GM12878 (cell line): ENCODE data around the gene DLD. TPM values are rescaled to one million over a fixed set of nuclear protein-coding genes. Genes with fewer than 3 reads are reported as not detected.

Source experiments
- ATAC-seq: fragments of 200-7000 bp; cut with Tn5 transposase; 3 replicates; pipeline ENCODE4 v1.9.1; 2020; ENCODE audit warnings: mild to moderate bottlenecking, moderate library complexity
- BruUV-seq: library from RNA; stranded (reverse); fragments of 400-500 nt; replicated peaks from 2 replicates; lab custom pipeline; 2021; lab: Mats Ljungman, UMichigan
- CTCF ChIA-PET: fragments of 300-600 bp; sonication (Branson Sonifier 250); formaldehyde crosslinking; extraction: SDS; loops from one replicate; lab custom pipeline; 2021; ENCODE audit warnings: inconsistent platforms; lab: Yijun Ruan, JAX
- POLR2A ChIA-PET: fragments of 350-600 bp; formaldehyde crosslinking; extraction: SDS; loops from one replicate; lab custom pipeline; 2021; ENCODE audit warnings: inconsistent platforms; lab: Charles Lee
- RAD21 ChIA-PET: fragments of 300-600 bp; sonication (Branson Sonifier 250); formaldehyde crosslinking; loops from one replicate; lab custom pipeline; 2023; ENCODE audit warnings: antibody characterized with exemption; ENCODE audit not compliant: unreplicated experiment; lab: Charles Lee
- SMC1A ChIA-PET: fragments of 300-600 bp; sonication (Branson Sonifier 250); formaldehyde crosslinking; loops from one replicate; lab custom pipeline; 2023; ENCODE audit not compliant: unreplicated experiment, uncharacterized antibody; lab: Charles Lee
- DNase-seq: peaks from one replicate; pipeline ENCODE4 v3.0.0-alpha.2; 2011; ENCODE audit warnings: low read depth, low spot score
- FAIRE-seq: peaks from 3 replicates; lab custom pipeline; 2011; peaks lifted over from hg19 to GRCh38; lab: Jason Lieb, UNC
- H2AFZ ChIP-seq: 2 replicates; pipeline ENCODE4 v1.6.0; 2011; ENCODE audit warnings: low read depth, low read length, control low read depth; ENCODE audit not compliant: control insufficient read depth
- H3K27ac ChIP-seq: 2 replicates; pipeline ENCODE4 v1.5.1; 2011; ENCODE audit warnings: control low read depth; ENCODE audit not compliant: control insufficient read depth, insufficient read depth
- H3K27me3 ChIP-seq, 2 experiments: replicated peaks in 1 of 2; 2 replicates each; pipeline versions ENCODE4 v1.6.0 to v1.6.1; 2011; ENCODE audit warnings: low read length in 1 of 2; ENCODE audit not compliant: control insufficient read depth in 2 of 2, insufficient read depth in 2 of 2
- H3K36me3 ChIP-seq, 2 experiments: 2 replicates each; pipeline ENCODE4 v1.5.1; 2011; ENCODE audit warnings: low read length in 1 of 2; ENCODE audit not compliant: control insufficient read depth in 2 of 2, insufficient read depth in 2 of 2
- H3K4me1 ChIP-seq: 2 replicates; pipeline ENCODE4 v1.6.1; 2011; ENCODE audit warnings: mild to moderate bottlenecking, low read length, moderate library complexity, mixed read lengths; ENCODE audit not compliant: control insufficient read depth, insufficient read depth
- H3K4me2 ChIP-seq: 2 replicates; pipeline ENCODE4 v1.6.0; 2011; ENCODE audit warnings: control low read depth; ENCODE audit not compliant: control insufficient read depth, insufficient read depth
- H3K4me3 ChIP-seq: fragments of 200-600 bp; sonication (generic); 2 replicates; pipeline ENCODE4 v1.5.1; 2016
- H3K79me2 ChIP-seq: 2 replicates; pipeline ENCODE4 v1.6.0; 2011; ENCODE audit warnings: low read length; ENCODE audit not compliant: control insufficient read depth, insufficient read depth
- H3K9ac ChIP-seq: 2 replicates; pipeline ENCODE4 v1.8.0; 2011; ENCODE audit warnings: low read length, control low read depth, mixed read lengths; ENCODE audit not compliant: control insufficient read depth, insufficient read depth
- H3K9me3 ChIP-seq: replicated peaks from 3 replicates; pipeline ENCODE4 v1.5.1; 2011; ENCODE audit warnings: mild to moderate bottlenecking, low read length; ENCODE audit not compliant: control insufficient read depth, insufficient read depth
- H4K20me1 ChIP-seq: 2 replicates; pipeline ENCODE4 v1.6.0; 2011; ENCODE audit not compliant: control insufficient read depth, insufficient read depth
- ESRRA ChIP-seq: IDR thresholded peaks from 2 replicates; pipeline ENCODE4 v1.6.1; 2012; ENCODE audit warnings: mild to moderate bottlenecking, low read length, improper control_type of control experiment
- HDAC6 ChIP-seq: fragments of 200-600 bp; sonication (generic); IDR thresholded peaks from one replicate; pipeline ENCODE4 v1.8.0; 2017; ENCODE audit warnings: antibody characterized with exemption; ENCODE audit not compliant: unreplicated experiment
- IRF4 ChIP-seq: IDR thresholded peaks from 2 replicates; pipeline ENCODE4 v1.6.1; 2011; ENCODE audit warnings: low read depth, low read length
- MEF2B ChIP-seq: fragments of 450-650 bp; IDR thresholded peaks from 2 replicates; pipeline ENCODE4 v1.6.1; 2018; ENCODE audit warnings: mild to moderate bottlenecking, moderate library complexity; ENCODE audit not compliant: partially characterized antibody, poor library complexity, severe bottlenecking
- NFXL1 ChIP-seq: fragments of 450-650 bp; IDR thresholded peaks from 2 replicates; pipeline ENCODE4 v1.6.1; 2017; ENCODE audit warnings: antibody characterized with exemption, mild to moderate bottlenecking, borderline replicate concordance
- NR2C1 ChIP-seq: fragments of 450-650 bp; IDR thresholded peaks from 2 replicates; pipeline ENCODE4 v1.6.1; 2017; ENCODE audit warnings: antibody characterized with exemption, mild to moderate bottlenecking, moderate library complexity
- POLR2A ChIP-seq: IDR thresholded peaks from 2 replicates; pipeline ENCODE4 v1.6.1; 2011; ENCODE audit warnings: low read depth, mild to moderate bottlenecking, low read length
- ZZZ3 ChIP-seq: IDR thresholded peaks from 2 replicates; pipeline ENCODE4 v1.6.1; 2011; ENCODE audit warnings: low read depth; ENCODE audit not compliant: control insufficient read depth, insufficient read length
- WGBS: methylation state at CpG from one replicate; pipeline ENCODE4 v1.1.6; 2016; ENCODE audit warnings: low lambda C conversion rate; ENCODE audit not compliant: insufficient replicate concordance, insufficient coverage; ENCODE audit errors: missing lambda C conversion rate; 5-methylcytosine and 5-hydroxymethylcytosine counted together
- in situ Hi-C: fragments of 300-500 bp; cut with MboI; formaldehyde crosslinking; loops from 9 replicates; pipeline ENCODE4 v1.14.3; 2018; ENCODE audit warnings: mixed read lengths
- intact Hi-C: fragments of 100-400 bp; cut with micrococcal nuclease; formaldehyde crosslinking; loops from one replicate; pipeline ENCODE4 v1.14.2; 2022; ENCODE audit not compliant: unreplicated experiment
- polyA plus RNA-seq, 11 experiments: library from polyadenylated mRNA; depleted of rRNA in 4 of 11; unstranded in 6 of 11; stranded (reverse) in 5 of 11; fragments of >200 nt; fragmentation: Nextera tagmentation in 4 of 11; fragmentation: Illumina TruSeq in 1 of 11; extraction: Ambion mirVana in 4 of 11; extraction: Trizol in 1 of 11; gene quantifications; 1 replicate in 1 of 11; 2 replicates in 10 of 11; pipeline versions ENCODE4 v1.2.1 to v1.2.3, GENCODE V29; 2011 to 2016; ENCODE audit warnings: inconsistent platforms in 2 of 11, missing spikeins in 2 of 11, low read depth in 1 of 11
- total RNA-seq, 4 experiments: library from RNA; depleted of rRNA in 3 of 4; stranded (reverse); fragments of >200 nt in 3 of 4; fragmentation: Illumina TruSeq in 1 of 4; extraction: Trizol in 1 of 4; gene quantifications; 2 replicates each; pipeline versions ENCODE4 v1.2.1 to v1.2.3, GENCODE V29; 2013 to 2021

Gene DLD
- total and polyA plus RNA-seq, 10 of the 15 experiments (the other 5 are each of a cell fraction or from before 2014, with no cell fraction given), result 62.7 to 314 (median 161) TPM

GRCh38 chr7:107934991-107935770, 44.2 kb downstream of the DLD start:
- POLR2A ChIA-PET, result interaction anchor here (0.6 kb wide), 1 partner anchor 8 kb away, joined by 5 read pairs; no protein-coding TSS in a partner anchor
- intact Hi-C loops, result no loop called here

GRCh38 chr7:107936312-107936711, 45.3 kb downstream of the DLD start:
- POLR2A ChIA-PET, result no interaction called here
- H3K36me3 ChIP-seq, result peaks cover 0 to 3% of the 10 kb centered on the region in 2 experiments; a peak in 3 of 4 replicates
- DNase-seq (no peak), FAIRE-seq (no peak), ATAC-seq (no peak)
- SMC1A ChIA-PET, result no interaction called here
- no peaks in the 10 kb centered on the region for H3K4me1 ChIP-seq
- no peaks in the 10 kb centered on the region for H3K79me2 ChIP-seq
- no peak overlapping the region for H3K27ac ChIP-seq
- CTCF ChIA-PET, result interaction anchor here (0.7 kb wide), 1 partner anchor 170 kb away, joined by 3 read pairs; no protein-coding TSS in a partner anchor
- no peak overlapping the region for H3K4me3 ChIP-seq
- no peaks in the 10 kb centered on the region for H3K27me3 ChIP-seq
- in situ Hi-C loops, result no loop called here
- no peak overlapping the region for H3K4me2 ChIP-seq
- RAD21 ChIA-PET, result no interaction called here
- H3K9me3 ChIP-seq, result no peaks in the 10 kb centered on the region
- H2AFZ ChIP-seq, result no peak overlapping the region
- intact Hi-C loops, result no loop called here
- TF ChIP-seq NFXL1 (no peak), POLR2A (no peak), ESRRA (no peak)
- BruUV-seq, result no TSS peak
- H4K20me1 ChIP-seq, result no peaks in the 10 kb centered on the region
- WGBS, result 100% methylated on average over 2 of the region's 2 CpGs
- H3K9ac ChIP-seq, result no peak overlapping the region

More at GRCh38 chr7:107934991-107935770, 44.2 kb downstream of the DLD start:
- BruUV-seq, result no TSS peak
- WGBS, result 92% methylated on average over 8 of the region's 8 CpGs
- Histone ChIP-seq H3K27ac (no peak overlapping the region), H3K79me2 (no peaks in the 10 kb centered on the region), H3K9ac (no peak overlapping the region), H3K27me3 (no peaks in the 10 kb centered on the region), H2AFZ (no peak overlapping the region), H3K36me3 (no peaks in the 10 kb centered on the region; a peak in 3 of 4 replicates), H3K4me1 (no peaks in the 10 kb centered on the region), H3K4me3 (no peak overlapping the region), H3K9me3 (no peaks in the 10 kb centered on the region), H4K20me1 (no peaks in the 10 kb centered on the region), H3K4me2 (no peak overlapping the region)
- CTCF ChIA-PET, result interaction anchor here (0.7 kb wide), 1 partner anchor 169 kb away, joined by 3 read pairs; no protein-coding TSS in a partner anchor
- no peak for FAIRE-seq
- RAD21 ChIA-PET, result no interaction called here
- in situ Hi-C loops, result no loop called here
- SMC1A ChIA-PET, result no interaction called here
- TF ChIP-seq IRF4 (no peak), NR2C1 (no peak), HDAC6 (no peak), MEF2B (no peak), ZZZ3 (no peak)
- ATAC-seq, result no peak
- DNase-seq, result no peak
